DMS114 treated with DMSO at 0.1 percent for 48 hours (cell line): ENCODE measurements around the gene CCDC141.

Experiments used
- DNase-seq: peaks from one replicate; lab custom pipeline; 2025; ENCODE audit not compliant: unreplicated experiment; lab: John Stamatoyannopoulos, UW

CCDC141 gene

GRCh38 chr2:178830451-178830850 is 219.5 kb downstream of the CCDC141 start:
- no peak for DNase-seq

- no peak for DNase-seq
Measured at GRCh38 chr2:178829981-178830380, 220.0 kb downstream of the CCDC141 start.

GRCh38 chr2:178829299-178829960 is 220.5 kb downstream of the CCDC141 start:
- DNase-seq, result no peak

- no peak for DNase-seq
Measured at GRCh38 chr2:178828486-178828881, 221.5 kb downstream of the CCDC141 start.

- no peak for DNase-seq
Measured at GRCh38 chr2:178827739-178828485, 222.0 kb downstream of the CCDC141 start.

GRCh38 chr2:178827111-178827510 is 222.8 kb downstream of the CCDC141 start:
- DNase-seq, result no peak

GRCh38 chr2:178825183-178825582 is 224.8 kb downstream of the CCDC141 start:
- DNase-seq, result no peak

- DNase-seq, result no peak
Measured at GRCh38 chr2:178824181-178824580, 225.8 kb downstream of the CCDC141 start.

- DNase-seq, result no peak
Measured at GRCh38 chr2:178819992-178820391, 229.9 kb downstream of the CCDC141 start.

GRCh38 chr2:178819147-178819875 is 230.6 kb downstream of the CCDC141 start:
- no peak for DNase-seq

GRCh38 chr2:178811901-178812300 is 238.0 kb downstream of the CCDC141 start:
- no peak for DNase-seq

- DNase-seq, result no peak
Measured at GRCh38 chr2:178811045-178811444, 238.9 kb downstream of the CCDC141 start.

- no peak for DNase-seq
Measured at GRCh38 chr2:178810422-178810821, 239.5 kb downstream of the CCDC141 start.

- no peak for DNase-seq
Measured at GRCh38 chr2:178807227-178808008, 242.5 kb downstream of the CCDC141 start, which contains the start of gene TTN. TTN (minus strand) TSS chr2:178807423; CDS start chr2:178804642, 2,781 bp downstream.

- no peak for DNase-seq
Measured at GRCh38 chr2:178806543-178806942, 243.4 kb downstream of the CCDC141 start.

- DNase-seq, result no peak
Measured at GRCh38 chr2:178805457-178805856, 244.5 kb downstream of the CCDC141 start.

- no peak for DNase-seq
Measured at GRCh38 chr2:178804791-178805190, 245.1 kb downstream of the CCDC141 start.

GRCh38 chr2:178800510-178800909 is 249.4 kb downstream of the CCDC141 start:
- DNase-seq, result no peak

- no peak for DNase-seq
Measured at GRCh38 chr2:178799305-178799704, 250.6 kb downstream of the CCDC141 start.

- DNase-seq, result peak; percentile 11
Measured at GRCh38 chr2:178796079-178796677, 253.8 kb downstream of the CCDC141 start.

- no peak for DNase-seq
Measured at GRCh38 chr2:178787934-178788333, 262.0 kb downstream of the CCDC141 start.
